Activated CD4-positive, alpha-beta T cell treated with anti-CD3 and anti-CD28 coated beads, Interleukin-2, amount 50 U/mL, for 16 hours (primary cell): ENCODE measurements around the gene CYP4Z1.
"Not testable (repeated sequence)": the region's sequence is repeated elsewhere in the genome, so short reads cannot be mapped to it uniquely, and the experiment has no call there.

ENCODE experiments used
- DNase-seq: peaks from one replicate; pipeline ENCODE4 v3.0.0-alpha.2; 2020

The CYP4Z1 gene, protein sequence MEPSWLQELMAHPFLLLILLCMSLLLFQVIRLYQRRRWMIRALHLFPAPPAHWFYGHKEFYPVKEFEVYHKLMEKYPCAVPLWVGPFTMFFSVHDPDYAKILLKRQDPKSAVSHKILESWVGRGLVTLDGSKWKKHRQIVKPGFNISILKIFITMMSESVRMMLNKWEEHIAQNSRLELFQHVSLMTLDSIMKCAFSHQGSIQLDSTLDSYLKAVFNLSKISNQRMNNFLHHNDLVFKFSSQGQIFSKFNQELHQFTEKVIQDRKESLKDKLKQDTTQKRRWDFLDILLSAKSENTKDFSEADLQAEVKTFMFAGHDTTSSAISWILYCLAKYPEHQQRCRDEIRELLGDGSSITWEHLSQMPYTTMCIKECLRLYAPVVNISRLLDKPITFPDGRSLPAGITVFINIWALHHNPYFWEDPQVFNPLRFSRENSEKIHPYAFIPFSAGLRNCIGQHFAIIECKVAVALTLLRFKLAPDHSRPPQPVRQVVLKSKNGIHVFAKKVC

GRCh38 chr1:47067097-47067594 lies at the start of gene CYP4Z1:
Gene CYP4Z1 (plus strand): TSS chr1:47067231. CDS start chr1:47067491, 260 bp downstream.
- DNase-seq = no peak

- no peak for DNase-seq
These were observed 46.0 kb upstream of the CYP4Z1 start for GRCh38 chr1:47021070-47021469.

GRCh38 chr1:47023268-47024140 lies 43.5 kb upstream of the CYP4Z1 start, which contains the start of gene CYP4X1:
Gene CYP4X1 (plus strand): TSS chr1:47023669. CDS start chr1:47023818, 149 bp downstream.
- no peak for DNase-seq

GRCh38 chr1:47024141-47024801 lies 42.8 kb upstream of the CYP4Z1 start:
- no peak for DNase-seq

DNA sequence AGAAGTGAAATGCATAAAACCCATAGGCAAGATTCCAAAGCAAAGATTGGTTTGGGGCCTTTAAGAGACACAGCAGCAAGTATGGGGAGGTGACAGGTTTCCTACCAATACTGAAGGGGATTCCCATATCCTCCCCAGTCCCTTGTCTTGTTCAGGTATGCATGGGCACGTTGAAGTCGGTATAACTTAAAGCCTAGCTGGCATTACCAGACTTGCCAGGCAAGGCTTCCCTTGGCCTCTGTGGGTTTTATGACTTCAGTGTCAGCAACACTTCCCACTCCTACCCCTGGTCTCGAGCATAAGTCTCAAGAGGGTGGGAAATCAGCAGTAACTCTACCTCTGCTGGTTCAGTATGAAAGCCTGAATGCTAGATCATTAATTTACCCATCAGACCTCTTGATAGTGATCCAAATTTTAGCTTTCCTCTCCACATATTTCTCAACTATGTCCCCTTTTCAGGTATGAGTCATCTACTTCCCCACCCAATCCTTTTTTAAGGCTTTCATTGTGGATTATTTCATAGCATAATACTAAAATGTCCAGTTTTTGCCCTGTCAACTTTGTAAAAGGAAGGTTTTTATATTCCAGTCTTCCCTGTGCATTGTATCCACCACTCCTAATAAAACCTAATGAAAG lies 36.7 kb upstream of the CYP4Z1 start:
- no peak for DNase-seq

DNA sequence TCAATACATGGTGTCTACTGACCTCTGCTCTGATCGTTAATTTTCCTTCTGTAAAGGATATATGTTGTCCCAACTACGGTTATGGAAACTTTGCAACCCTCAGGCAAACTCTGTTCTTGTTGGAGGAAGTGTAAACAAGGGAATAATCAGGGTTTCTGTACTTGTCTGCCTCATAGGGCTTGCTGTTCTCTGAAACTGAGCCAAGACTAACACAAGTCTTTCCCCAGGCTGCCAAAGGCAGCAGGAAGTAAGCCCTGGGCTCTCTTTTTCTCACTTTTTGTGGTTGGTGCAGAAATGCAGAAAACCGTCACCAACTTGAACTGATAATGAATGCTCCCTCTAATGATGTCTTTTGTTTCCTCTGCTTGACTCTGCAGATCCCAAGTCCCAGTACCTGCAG lies 36.0 kb upstream of the CYP4Z1 start:
- DNase-seq = no peak

GRCh38 chr1:47031585-47031984 lies 35.4 kb upstream of the CYP4Z1 start:
- no peak for DNase-seq

GRCh38 chr1:47036764-47037163 lies 30.3 kb upstream of the CYP4Z1 start:
- DNase-seq = no peak

DNA sequence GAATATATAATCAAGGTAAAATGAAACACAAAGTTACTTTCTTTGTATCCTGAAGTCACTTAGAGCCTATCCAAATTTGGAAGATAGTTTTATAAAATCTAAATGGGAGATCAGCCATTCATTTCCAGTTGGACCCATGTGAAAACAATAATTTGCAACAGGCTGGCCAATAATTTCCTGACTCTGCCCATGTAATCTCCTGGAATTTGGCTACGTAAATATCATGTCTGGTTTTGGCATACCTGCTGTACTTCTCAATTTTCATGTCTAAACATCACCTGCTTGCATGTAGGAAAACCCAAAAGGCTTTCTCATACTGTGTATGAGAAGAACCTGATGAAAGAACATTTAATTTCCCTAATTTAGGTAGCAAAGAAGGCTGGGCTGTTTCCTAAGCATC lies 7.7 kb upstream of the CYP4Z1 start:
- DNase-seq = no peak

GRCh38 chr1:47069080-47069479 lies 2.0 kb downstream of the CYP4Z1 start:
- not testable (repeated sequence) for DNase-seq

GRCh38 chr1:47069509-47069908 lies 2.5 kb downstream of the CYP4Z1 start:
- not testable (repeated sequence) for DNase-seq

- DNase-seq = peak; percentile 42
These were observed 22.3 kb downstream of the CYP4Z1 start for GRCh38 chr1:47089356-47089755.

GRCh38 chr1:47091476-47091875 lies 24.4 kb downstream of the CYP4Z1 start:
- DNase-seq = not testable (repeated sequence)

DNA sequence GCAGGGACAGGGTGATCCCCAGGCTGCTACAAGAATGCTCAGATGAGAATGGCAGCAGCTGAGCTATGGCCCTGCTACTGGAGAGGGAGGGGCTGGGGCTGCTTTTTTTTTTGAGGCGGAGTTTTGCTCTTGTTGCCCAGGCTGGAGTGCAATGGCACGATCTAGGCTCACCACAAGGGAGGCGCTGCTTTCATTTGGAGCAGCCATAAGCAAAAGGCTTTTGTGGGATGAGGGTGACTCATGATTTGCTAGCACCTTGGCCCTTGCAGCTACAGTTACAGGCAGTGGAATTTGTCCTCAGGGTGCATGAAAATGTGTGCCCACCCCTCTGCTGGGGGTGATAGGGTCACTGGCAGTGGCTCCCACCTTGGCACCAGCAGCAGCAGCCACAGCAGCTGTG lies 37.8 kb downstream of the CYP4Z1 start:
- DNase-seq = no peak

DNA sequence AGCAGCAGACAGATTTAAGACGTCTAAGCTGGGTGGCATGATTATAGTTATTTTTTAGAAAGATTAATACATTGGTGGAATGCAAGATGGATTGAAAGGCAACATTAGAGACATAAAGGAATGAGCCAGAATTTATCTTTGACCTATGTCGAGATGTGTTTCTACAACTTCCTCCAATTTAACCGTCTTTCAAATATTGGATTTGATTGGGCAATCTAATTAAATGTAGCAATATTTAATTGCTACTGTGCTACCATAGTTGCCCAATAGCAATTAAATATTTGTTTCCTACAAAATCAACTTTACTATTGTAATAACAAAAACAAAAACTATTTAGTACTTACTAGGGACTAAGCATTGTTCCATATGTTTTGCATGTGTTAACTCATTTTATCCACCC lies 39.8 kb downstream of the CYP4Z1 start:
- no peak for DNase-seq

DNA sequence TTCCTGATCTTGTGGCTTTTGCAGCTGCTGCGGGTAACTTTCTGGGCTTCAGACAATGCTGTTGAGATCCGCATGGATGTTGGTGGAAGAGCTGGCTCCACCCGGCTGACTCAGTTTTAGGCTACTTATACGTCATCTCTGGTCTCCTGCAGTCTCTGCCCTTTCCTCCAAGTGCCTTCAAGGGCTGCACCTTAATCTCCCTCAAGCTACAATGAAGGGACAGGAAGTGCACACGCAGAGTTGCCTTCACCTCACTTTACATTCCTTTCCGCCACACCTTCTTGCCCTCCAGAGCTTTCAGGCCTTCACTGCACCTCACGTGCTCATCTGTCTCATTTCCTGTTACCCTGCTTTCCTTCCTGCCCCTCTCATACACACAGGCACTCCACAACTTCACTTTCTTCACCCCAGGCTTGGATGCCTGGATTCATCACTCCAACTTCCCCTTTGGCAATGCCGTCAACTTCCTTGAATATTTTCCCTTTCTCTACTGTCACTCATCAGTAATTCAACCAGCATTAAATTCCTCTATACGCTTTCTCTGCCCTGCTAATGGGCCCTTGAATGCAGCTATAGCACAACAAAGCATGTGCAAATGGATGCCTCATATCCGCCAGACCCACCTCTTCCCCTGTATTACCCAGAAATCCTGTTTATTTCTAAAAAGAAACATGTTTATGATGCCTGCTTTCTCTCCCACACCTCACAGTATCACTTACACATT lies 41.0 kb downstream of the CYP4Z1 start:
- DNase-seq = not testable (repeated sequence)

GRCh38 chr1:47109482-47109881 lies 42.5 kb downstream of the CYP4Z1 start:
- DNase-seq = not testable (repeated sequence)

DNA sequence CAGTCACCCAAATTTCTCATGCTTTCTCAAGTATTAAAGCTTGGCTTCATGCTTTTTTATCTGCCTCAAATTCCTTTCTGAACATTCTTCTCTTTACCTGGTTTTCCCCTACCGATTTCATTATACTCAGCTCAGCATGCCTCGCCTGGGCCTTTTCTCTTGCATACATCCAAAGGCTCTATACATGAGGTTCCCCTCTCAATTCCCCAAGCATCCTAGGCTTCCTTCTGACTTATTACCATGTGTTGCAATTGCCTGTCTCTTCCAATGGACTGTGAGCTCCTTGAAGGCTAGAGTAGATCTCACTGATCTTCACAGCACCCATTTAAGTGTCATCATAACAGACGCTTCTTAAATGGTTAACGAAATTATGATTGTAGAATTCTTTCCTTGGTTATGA lies 46.1 kb downstream of the CYP4Z1 start:
- DNase-seq = no peak

GRCh38 chr1:47121039-47121438 lies 54.0 kb downstream of the CYP4Z1 start:
- not testable (repeated sequence) for DNase-seq

GRCh38 chr1:47124834-47125233 lies 57.8 kb downstream of the CYP4Z1 start:
- not testable (repeated sequence) for DNase-seq

DNA sequence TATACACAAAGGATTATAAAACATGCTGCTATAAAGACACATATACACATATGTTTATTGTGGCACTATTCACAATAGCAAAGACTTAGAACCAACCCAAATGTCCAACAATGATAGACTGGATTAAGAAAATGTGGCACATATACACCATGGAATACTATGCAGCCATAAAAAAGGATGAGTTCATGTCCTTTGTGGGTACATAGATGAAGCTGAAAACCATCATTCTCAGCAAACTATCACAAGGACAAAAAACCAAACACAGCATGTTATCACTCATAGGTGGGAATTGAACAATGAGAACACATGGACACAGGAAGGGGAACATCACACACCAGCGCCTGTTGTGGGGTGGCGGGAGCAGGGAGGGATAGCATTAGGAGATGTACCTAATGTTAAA lies 60.0 kb downstream of the CYP4Z1 start:
- not testable (repeated sequence) for DNase-seq

- DNase-seq = no peak
These were observed 61.2 kb downstream of the CYP4Z1 start for GRCh38 chr1:47128221-47128620.
